K562 (cell line): ENCODE results near the gene ADAM8. TPM values are rescaled to one million over a fixed set of nuclear protein-coding genes. Genes with fewer than 3 reads are reported as not detected.

ENCODE experiments used
- ATAC-seq: fragments of 200-7000 bp; cut with Tn5 transposase; 3 replicates; pipeline ENCODE4 v1.9.1; 2020; ENCODE audit warnings: moderate library complexity
- BruUV-seq: library from RNA; stranded (reverse); fragments of 400-500 nt; replicated peaks from 2 replicates; lab custom pipeline; 2021; lab: Mats Ljungman, UMichigan
- CTCF ChIA-PET: fragments of 300-600 bp; formaldehyde crosslinking; extraction: SDS; loops from one replicate; lab custom pipeline; 2021; ENCODE audit warnings: low intra/inter-chr PET ratio; lab: Yijun Ruan, JAX
- POLR2A ChIA-PET: fragments of 300-600, 350-650 bp; sonication (Branson Sonifier 250); formaldehyde crosslinking; extraction: SDS; loops from one replicate; lab custom pipeline; 2021; ENCODE audit warnings: antibody characterized with exemption, inconsistent platforms; lab: Yijun Ruan, JAX
- DNase-seq, 4 experiments: peaks; one replicate each; pipeline versions ENCODE4 v3.0.0 to v3.0.0-alpha.2; 2011 to 2018; ENCODE audit warnings: low spot score in 3 of 4, mixed read lengths in 3 of 4; ENCODE audit errors: extremely low read depth in 1 of 4
- FAIRE-seq: peaks from 2 replicates; lab custom pipeline; 2011; peaks lifted over from hg19 to GRCh38; lab: Jason Lieb, UNC
- H2AFZ ChIP-seq: 2 replicates; pipeline ENCODE4 v1.6.0; 2011; ENCODE audit warnings: low read depth, low read length, control low read depth, inconsistent platforms
- H3K27ac ChIP-seq: fragments of 200-600 bp; 3 replicates; pipeline ENCODE4 v1.8.0; 2011; ENCODE audit warnings: low read depth, mild to moderate bottlenecking, control low read depth, inconsistent platforms, low read length, moderate library complexity, mixed read lengths; ENCODE audit errors: extremely low read depth
- H3K27me3 ChIP-seq, 2 experiments: fragments of 300-600 bp in 1 of 2; 2 replicates in 1 of 2; 3 replicates in 1 of 2; pipeline versions ENCODE4 v1.6.0 to v1.8.0; 2011; ENCODE audit warnings: inconsistent platforms in 2 of 2, low read length in 2 of 2, mild to moderate bottlenecking in 1 of 2, mixed read lengths in 1 of 2, moderate library complexity in 1 of 2; ENCODE audit not compliant: control insufficient read depth in 2 of 2, insufficient read depth in 2 of 2
- H3K36me3 ChIP-seq: fragments of 300-600 bp; 3 replicates; pipeline ENCODE4 v1.8.0; 2011; ENCODE audit warnings: mild to moderate bottlenecking, low read length, inconsistent platforms; ENCODE audit not compliant: control insufficient read depth, insufficient read depth
- H3K4me1 ChIP-seq, 2 experiments: fragments of 200-600 bp in 1 of 2; replicated peaks in 1 of 2; 2 replicates in 1 of 2; 3 replicates in 1 of 2; pipeline versions ENCODE4 v1.5.1 to v1.8.0; 2011; ENCODE audit warnings: inconsistent platforms in 2 of 2, low read length in 2 of 2, mild to moderate bottlenecking in 1 of 2, mixed read lengths in 1 of 2, moderate library complexity in 1 of 2; ENCODE audit not compliant: control insufficient read depth in 2 of 2, insufficient read depth in 2 of 2
- H3K4me2 ChIP-seq: 2 replicates; pipeline ENCODE4 v1.6.1; 2011; ENCODE audit warnings: low read length, control low read depth, inconsistent platforms, mixed read lengths; ENCODE audit not compliant: insufficient read depth
- H3K4me3 ChIP-seq: fragments of 200-600 bp; sonication (generic), shearing (Covaris generic); 2 replicates; pipeline ENCODE4 v1.5.1; 2016; ENCODE audit warnings: control low read depth, inconsistent platforms
- H3K79me2 ChIP-seq: fragments of 200-600 bp; 3 replicates; pipeline ENCODE4 v1.8.0; 2011; ENCODE audit warnings: low read length, inconsistent platforms; ENCODE audit not compliant: control insufficient read depth, insufficient read depth
- H3K9ac ChIP-seq, 2 experiments: 2 replicates each; pipeline versions ENCODE4 v1.6.0 to v1.6.1; 2011; ENCODE audit warnings: low read depth in 2 of 2, low read length in 2 of 2, control low read depth in 1 of 2, inconsistent platforms in 1 of 2, mild to moderate bottlenecking in 1 of 2, mixed read lengths in 1 of 2; ENCODE audit not compliant: insufficient read depth in 1 of 2
- H3K9me1 ChIP-seq: one replicate; pipeline ENCODE4 v1.6.0; 2011; ENCODE audit warnings: inconsistent platforms, mild to moderate bottlenecking, low read length, moderate library complexity; ENCODE audit not compliant: control insufficient read depth, insufficient read depth
- H3K9me3 ChIP-seq: replicated peaks from 2 replicates; pipeline ENCODE4 v1.5.1; 2011; ENCODE audit warnings: low read depth, low read length, inconsistent platforms; ENCODE audit not compliant: control insufficient read depth, insufficient read depth
- H4K20me1 ChIP-seq: replicated peaks from 2 replicates; pipeline ENCODE4 v1.6.1; 2011; ENCODE audit warnings: low read length, inconsistent platforms, mixed read lengths; ENCODE audit not compliant: control insufficient read depth, insufficient read depth
- ARID2 ChIP-seq: fragments of 450-650 bp; IDR thresholded peaks from 2 replicates; pipeline ENCODE4 v1.6.1; 2017; ENCODE audit warnings: antibody characterized with exemption, mild to moderate bottlenecking
- BRF2 ChIP-seq: IDR thresholded peaks from 3 replicates; pipeline ENCODE4 v1.6.1; 2011; ENCODE audit warnings: borderline replicate concordance, mild to moderate bottlenecking; ENCODE audit not compliant: insufficient read length, insufficient read depth
- CBFA2T2 ChIP-seq: fragments of 450-650 bp; conservative IDR thresholded peaks from 2 replicates; pipeline ENCODE4 v1.6.1; 2017; ENCODE audit warnings: mild to moderate bottlenecking
- CBX2 ChIP-seq: fragments of 200-600 bp; sonication (generic); IDR thresholded peaks from one replicate; pipeline ENCODE4 v1.6.1; 2012; ENCODE audit warnings: mild to moderate bottlenecking, low read length, inconsistent platforms; ENCODE audit not compliant: insufficient read depth, poor library complexity, severe bottlenecking
- CCAR2 ChIP-seq: fragments of 200-400 bp; formaldehyde crosslinking; IDR thresholded peaks from 2 replicates; pipeline ENCODE4 v1.6.1; 2017; ENCODE audit warnings: mild to moderate bottlenecking, low read depth, low read length
- DLX4 ChIP-seq: fragments of 250-450 bp; sonication (Bioruptor Pico); IDR thresholded peaks from 2 replicates; pipeline ENCODE4 v1.6.1; 2021; ENCODE audit warnings: mild to moderate bottlenecking
- HMG20B ChIP-seq: fragments of 250-450 bp; sonication (Bioruptor Pico); IDR thresholded peaks from 2 replicates; pipeline ENCODE4 v1.5.0; 2021; ENCODE audit warnings: mild to moderate bottlenecking
- KLF16 ChIP-seq: IDR thresholded peaks from 2 replicates; pipeline ENCODE4 v1.6.1; 2016; ENCODE audit warnings: antibody characterized with exemption
- NCOR1 ChIP-seq: fragments of 450-650 bp; IDR thresholded peaks from 2 replicates; pipeline ENCODE4 v1.6.1; 2016; ENCODE audit warnings: mild to moderate bottlenecking, moderate library complexity
- NFIC ChIP-seq: fragments of 450-650 bp; IDR thresholded peaks from 2 replicates; pipeline ENCODE4 v1.6.1; 2017; ENCODE audit warnings: mild to moderate bottlenecking, inconsistent platforms
- NFYB ChIP-seq: IDR thresholded peaks from 2 replicates; pipeline ENCODE4 v1.6.1; 2011; ENCODE audit warnings: mild to moderate bottlenecking, moderate library complexity; ENCODE audit not compliant: insufficient read length; ENCODE audit errors: extremely low read depth
- POLR2B ChIP-seq: fragments of 450-650 bp; IDR thresholded peaks from 2 replicates; pipeline ENCODE4 v1.6.1; 2018; ENCODE audit warnings: low read depth; ENCODE audit not compliant: partially characterized antibody
- RAD51 ChIP-seq: fragments of 450-650 bp; IDR thresholded peaks from 2 replicates; pipeline ENCODE4 v1.7.1; 2016; ENCODE audit warnings: low read depth, mild to moderate bottlenecking, borderline replicate concordance
- RBM25 ChIP-seq: fragments of 200-400 bp; formaldehyde crosslinking; IDR thresholded peaks from 2 replicates; pipeline ENCODE4 v1.6.1; 2018; ENCODE audit warnings: low read length, low read depth, moderate library complexity; ENCODE audit not compliant: severe bottlenecking
- SMAD3 ChIP-seq: fragments of 450-650 bp; formaldehyde crosslinking; conservative IDR thresholded peaks from 2 replicates; pipeline ENCODE4 v1.4.0; 2020; ENCODE audit warnings: mild to moderate bottlenecking
- TEAD1 ChIP-seq, 2 experiments: fragments of 450-650 bp in 1 of 2; sonication (generic) in 1 of 2; formaldehyde crosslinking; IDR thresholded peaks; 2 replicates each; pipeline versions ENCODE4 v1.4.0 to v1.8.0; 2020 to 2022; ENCODE audit warnings: mild to moderate bottlenecking in 2 of 2, missing genetic modification reagents in 1 of 2
- ZFP36 ChIP-seq: fragments of 150-350 bp; IDR thresholded peaks from 2 replicates; pipeline ENCODE4 v1.6.1; 2018; ENCODE audit warnings: low read length, low read depth; ENCODE audit not compliant: partially characterized antibody
- ZNF133 ChIP-seq: fragments of 250-450 bp; sonication (Bioruptor Pico); IDR thresholded peaks from 2 replicates; pipeline ENCODE4 v1.4.0; 2020; ENCODE audit warnings: mild to moderate bottlenecking
- WGBS: fragments of 100-300 bp; shearing (Covaris generic); methylation state at CpG from one replicate; pipeline ENCODE4 v1.1.6; 2016; ENCODE audit warnings: low coverage, mixed read lengths; ENCODE audit not compliant: insufficient coverage; ENCODE audit errors: missing lambda C conversion rate; 5-methylcytosine and 5-hydroxymethylcytosine counted together
- in situ Hi-C: fragments of 300-500 bp; cut with MboI; formaldehyde crosslinking; loops from 4 replicates; pipeline ENCODE4 v1.15.0; 2018; ENCODE audit warnings: inconsistent platforms, mixed read lengths
- intact Hi-C: fragments of 100-400 bp; cut with micrococcal nuclease; formaldehyde crosslinking; loops from 2 replicates; pipeline ENCODE4 v1.14.2; 2022
- polyA plus RNA-seq, 8 experiments: library from polyadenylated mRNA; depleted of rRNA in 4 of 8; stranded (reverse) in 5 of 8; unstranded in 3 of 8; fragments of >200 nt; fragmentation: Nextera tagmentation in 2 of 8; fragmentation: Illumina TruSeq in 1 of 8; extraction: Ambion mirVana in 2 of 8; extraction: Trizol in 1 of 8; gene quantifications; 2 replicates each; pipeline versions ENCODE4 v1.2.1 to v1.2.3, GENCODE V29; 2011 to 2014; ENCODE audit warnings: inconsistent platforms in 1 of 8, missing spikeins in 1 of 8
- total RNA-seq, 7 experiments: library from RNA; depleted of rRNA in 6 of 7; stranded (reverse); fragments of >200 nt in 6 of 7; fragmentation: Illumina TruSeq in 2 of 7; extraction: Trizol in 2 of 7; gene quantifications; 2 replicates each; pipeline versions ENCODE4 v1.2.1 to v1.2.3, GENCODE V29; 2011 to 2021; ENCODE audit warnings: low replicate concordance in 1 of 7
- TF ChIP-seq, protein P1 (sequence below): IDR thresholded peaks from 2 replicates; pipeline ENCODE4 v1.6.1; 2011; ENCODE audit warnings: borderline replicate concordance, low read depth, mild to moderate bottlenecking, moderate library complexity, low read length; ENCODE audit not compliant: insufficient read depth, poor library complexity, severe bottlenecking

The ADAM8 gene
- total and polyA plus RNA-seq, 9 of the 15 experiments (the other 6 are each of a cell fraction or from before 2014, with no cell fraction given), result 0.07 to 7.0 (median 1.1) TPM

- no peak overlapping the region; the same call in 1 of the 2 replicates for H2AFZ ChIP-seq
- POLR2A ChIA-PET, result no interaction called here
- H3K9me1 ChIP-seq, result no peaks in the 10 kb centered on the region
- no TSS peak for BruUV-seq
- ATAC-seq (peak; percentile 59), FAIRE-seq (no peak), DNase-seq (peak; percentile 20 to 74 (median 61))
- CTCF ChIA-PET, result no interaction called here
- intact Hi-C loops (no loop called here), in situ Hi-C loops (no loop called here)
- H4K20me1 ChIP-seq, result no peaks in the 10 kb centered on the region
- peaks cover 4 to 44% of the 10 kb centered on the region in 2 experiments for H3K4me1 ChIP-seq
- WGBS, result 9% methylated on average over 31 of the region's 122 CpGs
- H3K9ac ChIP-seq, result no peak overlapping the region
- H3K27me3 ChIP-seq, result no peaks in the 10 kb centered on the region
- H3K36me3 ChIP-seq, result no peaks in the 10 kb centered on the region
- no peak overlapping the region for H3K4me2 ChIP-seq
- no peak overlapping the region for H3K27ac ChIP-seq
- H3K4me3 ChIP-seq, result 0 out of 2 replicates have a peak overlapping the region, but pooled peaks have one; percentile 8
- no peaks in the 10 kb centered on the region for H3K79me2 ChIP-seq
- no peaks in the 10 kb centered on the region for H3K9me3 ChIP-seq
- TF ChIP-seq RAD51 (no peak), TEAD1 (CRISPR knock-in tag; IDR thresholded peaks at IDR 0.05) (no peak), ZNF133 (CRISPR knock-in tag) (no peak), RBM25 (no peak), CBFA2T2 (no peak), DLX4 (CRISPR knock-in tag) (no peak), NFYB (no peak), BRF2 (no peak), NCOR1 (no peak), NFIC (peak; percentile 54; the same call in 1 of the 2 replicates), HMG20B (CRISPR knock-in tag) (no peak), CCAR2 (no peak), POLR2B (no peak), KLF16 (no peak), ZFP36 (no peak), ARID2 (no peak), CBX2 (no peak), SMAD3 (CRISPR knock-in tag) (no peak)
- TF ChIP-seq, protein P1, sequence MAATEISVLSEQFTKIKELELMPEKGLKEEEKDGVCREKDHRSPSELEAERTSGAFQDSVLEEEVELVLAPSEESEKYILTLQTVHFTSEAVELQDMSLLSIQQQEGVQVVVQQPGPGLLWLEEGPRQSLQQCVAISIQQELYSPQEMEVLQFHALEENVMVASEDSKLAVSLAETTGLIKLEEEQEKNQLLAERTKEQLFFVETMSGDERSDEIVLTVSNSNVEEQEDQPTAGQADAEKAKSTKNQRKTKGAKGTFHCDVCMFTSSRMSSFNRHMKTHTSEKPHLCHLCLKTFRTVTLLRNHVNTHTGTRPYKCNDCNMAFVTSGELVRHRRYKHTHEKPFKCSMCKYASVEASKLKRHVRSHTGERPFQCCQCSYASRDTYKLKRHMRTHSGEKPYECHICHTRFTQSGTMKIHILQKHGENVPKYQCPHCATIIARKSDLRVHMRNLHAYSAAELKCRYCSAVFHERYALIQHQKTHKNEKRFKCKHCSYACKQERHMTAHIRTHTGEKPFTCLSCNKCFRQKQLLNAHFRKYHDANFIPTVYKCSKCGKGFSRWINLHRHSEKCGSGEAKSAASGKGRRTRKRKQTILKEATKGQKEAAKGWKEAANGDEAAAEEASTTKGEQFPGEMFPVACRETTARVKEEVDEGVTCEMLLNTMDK, result no peak
Observed at GRCh38 chr10:133230387-133231195, 46.1 kb downstream of the ADAM8 start.
